IPS-NIHi7 (cell line): ENCODE results near the gene ALOX15B.

ENCODE experiments used
- DNase-seq: peaks from one replicate; pipeline ENCODE4 v3.0.0; 2012; ENCODE audit warnings: mixed read lengths; ENCODE audit errors: extremely low spot score

ALOX15B gene

GRCh38 chr17:8038954-8039610 lies at the start of gene ALOX15B:
Gene ALOX15B, plus strand, starts transcription at chr17:8039059. Its CDS starts 97 bp downstream, at chr17:8039156.
- peak; percentile 37 for DNase-seq

- DNase-seq: peak; percentile 94
Observed at GRCh38 chr17:7989781-7990655, 48.8 kb upstream of the ALOX15B start.

- DNase-seq: no peak
Observed at GRCh38 chr17:7992516-7992915, 46.3 kb upstream of the ALOX15B start.

GRCh38 chr17:7992924-7993323 lies 45.9 kb upstream of the ALOX15B start:
- DNase-seq: no peak

GRCh38 chr17:7993972-7994589 lies 44.8 kb upstream of the ALOX15B start:
- DNase-seq: no peak

GRCh38 chr17:7995724-7996123 lies 43.1 kb upstream of the ALOX15B start:
- DNase-seq: no peak

GRCh38 chr17:7997186-7997585 lies 41.7 kb upstream of the ALOX15B start:
- peak; percentile 48 for DNase-seq

- no peak for DNase-seq
Observed at GRCh38 chr17:8001976-8002720, 36.7 kb upstream of the ALOX15B start, which contains the start of gene GUCY2D. Gene GUCY2D, plus strand, starts transcription at chr17:8002615. Its CDS starts 433 bp downstream, at chr17:8003048.

- no peak for DNase-seq
Observed at GRCh38 chr17:8002721-8003593, 35.9 kb upstream of the ALOX15B start.

- DNase-seq: peak; percentile 47
Observed at GRCh38 chr17:8003594-8004181, 35.2 kb upstream of the ALOX15B start.

GRCh38 chr17:8004899-8005298 lies 34.0 kb upstream of the ALOX15B start:
- DNase-seq: no peak

- no peak for DNase-seq
Observed at GRCh38 chr17:8005357-8005756, 33.5 kb upstream of the ALOX15B start.

- peak; percentile 46 for DNase-seq
Observed at GRCh38 chr17:8005967-8006730, 32.7 kb upstream of the ALOX15B start.

- no peak for DNase-seq
Observed at GRCh38 chr17:8006836-8007680, 31.8 kb upstream of the ALOX15B start.

- no peak for DNase-seq
Observed at GRCh38 chr17:8007836-8008235, 31.0 kb upstream of the ALOX15B start.

GRCh38 chr17:8012045-8012580 lies 26.7 kb upstream of the ALOX15B start:
- DNase-seq: no peak

- DNase-seq: no peak
Observed at GRCh38 chr17:8012996-8013640, 25.7 kb upstream of the ALOX15B start.
